ENCODE measurements around the gene APBB2.
"Not testable (repeated sequence)": the region's sequence is repeated elsewhere in the genome, so short reads cannot be mapped to it uniquely, and the experiment has no call there.

APBB2 gene

DNA sequence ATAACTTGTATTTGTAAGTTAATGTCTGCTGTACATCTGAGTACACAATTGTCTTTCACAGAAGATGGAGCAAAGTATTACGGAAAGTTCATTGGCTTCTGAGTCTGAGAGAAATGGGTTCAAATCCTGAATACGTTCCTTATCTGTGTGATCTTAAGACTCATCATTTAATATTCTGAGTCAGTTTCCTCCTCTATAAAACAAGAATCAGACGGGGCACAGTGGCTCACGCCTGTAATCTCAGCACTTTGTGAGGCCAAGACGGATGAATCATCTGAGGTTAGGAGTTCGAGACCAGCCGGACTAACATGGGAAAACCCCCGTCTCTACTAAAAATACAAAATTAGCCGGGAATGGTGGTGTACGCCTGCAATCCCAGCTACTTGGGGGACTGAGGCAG lies 57.8 kb downstream of the APBB2 start:
- no peak for DNase-seq (ENCODE audit: low spot score)

DNA sequence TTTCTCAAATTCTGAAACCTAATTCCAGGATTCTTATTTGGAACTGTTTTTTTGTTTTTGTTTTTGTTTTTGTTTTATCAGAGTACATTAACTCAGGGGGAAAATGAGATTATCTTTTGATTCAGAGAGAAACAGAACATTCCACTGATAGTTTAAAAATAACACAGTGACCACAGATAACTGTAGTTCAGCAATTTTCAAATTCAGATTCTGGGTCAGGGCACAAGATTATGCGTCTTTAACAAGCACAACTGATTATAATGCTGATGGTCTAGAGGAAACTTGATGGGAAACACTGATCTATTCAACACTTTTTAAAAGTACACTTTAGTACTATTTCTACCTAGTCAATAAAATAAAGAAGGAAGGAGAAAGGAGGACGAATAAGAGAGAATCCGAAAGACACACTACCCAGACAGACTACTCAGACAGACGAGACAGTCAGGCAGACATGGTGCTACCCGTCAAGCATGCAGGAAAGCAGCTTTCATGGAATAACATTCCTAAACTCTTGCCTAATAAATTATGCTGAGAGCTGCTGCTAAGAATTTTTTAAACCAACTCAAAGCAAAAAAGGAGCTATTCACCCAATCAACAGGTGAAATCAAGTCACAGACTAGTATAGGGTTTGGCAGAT lies 59.0 kb downstream of the APBB2 start:
- peak; percentile 70 for DNase-seq (ENCODE audit: low spot score)

DNA sequence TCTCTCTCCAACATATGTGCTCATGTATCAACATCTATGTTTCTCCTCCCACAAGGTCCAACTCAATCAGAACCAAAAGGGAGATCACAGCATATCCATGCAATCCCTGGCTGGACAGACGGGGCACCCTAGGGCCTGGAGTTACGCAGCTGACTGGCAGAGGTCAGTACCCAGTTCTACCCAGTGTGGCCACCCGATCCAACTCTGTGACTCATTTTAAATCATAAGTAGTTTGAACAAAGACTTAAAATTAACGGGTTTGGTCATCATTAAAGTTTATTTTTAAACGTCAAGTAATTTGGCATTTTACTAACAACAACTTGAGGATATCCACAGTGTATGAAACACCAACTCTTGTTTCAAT lies 59.5 kb downstream of the APBB2 start:
- DNase-seq (ENCODE audit: low spot score) = no peak

DNA sequence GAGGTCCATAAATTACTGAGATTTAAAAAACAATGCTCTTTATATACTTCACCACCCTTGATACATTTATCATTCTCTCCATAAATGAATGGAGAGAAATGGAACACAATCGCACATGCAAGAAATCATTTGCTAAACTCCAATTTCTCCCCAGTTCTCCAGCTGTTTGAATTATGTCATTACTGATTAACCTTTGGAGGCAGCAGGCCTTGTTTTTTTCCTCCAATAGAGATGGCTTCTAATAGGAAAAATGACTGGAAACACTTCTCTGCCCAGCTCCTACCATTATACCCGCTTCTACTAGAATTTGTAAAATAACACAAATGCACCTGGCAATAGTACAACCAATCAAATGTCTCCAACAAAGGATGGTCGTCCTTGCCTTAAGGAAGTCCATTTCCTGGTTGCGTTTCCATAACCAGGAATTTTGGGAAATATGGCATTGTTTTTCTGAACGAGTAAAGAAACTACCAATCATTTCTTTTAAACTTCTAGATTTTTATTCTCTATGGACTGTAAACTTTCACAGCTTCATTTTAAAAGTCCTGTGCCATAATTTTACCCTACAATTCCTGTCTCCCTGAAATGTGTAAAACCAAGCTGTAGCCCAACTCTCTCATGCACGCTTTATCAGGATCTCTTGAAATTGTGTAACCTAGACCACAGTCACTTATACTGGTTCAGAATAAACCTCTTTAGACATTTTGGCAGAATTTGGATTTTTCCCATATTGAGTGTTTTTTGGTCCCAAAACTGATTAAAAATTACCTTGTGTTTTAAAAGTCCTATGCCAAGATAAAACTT lies 60.1 kb downstream of the APBB2 start:
- DNase-seq (ENCODE audit: low spot score) = no peak

DNA sequence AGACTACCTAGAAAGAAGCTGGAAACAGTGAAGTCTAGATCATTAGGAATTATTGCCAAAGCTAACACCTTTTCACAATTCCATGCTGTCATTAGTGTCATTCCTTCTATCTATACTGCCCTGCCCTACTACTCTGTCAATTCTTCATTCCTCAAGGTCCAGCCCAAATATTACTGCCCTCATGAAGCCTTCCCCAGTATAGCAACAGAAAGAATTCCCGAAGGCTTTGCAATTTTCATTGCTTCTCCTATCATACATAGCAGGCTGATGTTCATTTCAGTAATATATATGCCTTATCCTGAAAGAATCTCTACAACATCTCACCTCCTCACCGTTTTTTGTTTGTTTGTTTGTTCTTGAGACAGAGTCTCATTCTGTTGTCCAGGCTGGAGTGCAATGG lies 63.9 kb downstream of the APBB2 start:
- no peak for DNase-seq (ENCODE audit: low spot score)

DNA sequence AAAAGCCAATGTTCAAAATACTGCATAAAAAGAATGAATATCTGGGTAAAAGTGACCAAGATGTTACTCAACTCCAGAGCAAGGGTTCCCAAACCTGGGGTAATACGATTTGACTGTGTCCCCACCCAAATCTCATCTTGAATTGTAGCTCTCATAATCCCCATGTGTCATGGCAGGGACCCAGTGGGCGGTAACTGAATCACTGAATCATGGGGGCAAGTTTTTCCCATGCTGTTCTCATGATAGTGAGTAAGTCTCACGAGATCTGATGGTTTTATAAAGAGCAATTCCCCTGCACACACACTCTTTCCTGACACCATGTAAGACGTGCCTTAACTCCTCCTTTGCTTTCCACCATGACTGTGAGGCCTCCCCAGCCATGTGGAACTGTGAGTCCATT lies 64.8 kb downstream of the APBB2 start:
- not testable (repeated sequence) for DNase-seq (ENCODE audit: low spot score)

DNA sequence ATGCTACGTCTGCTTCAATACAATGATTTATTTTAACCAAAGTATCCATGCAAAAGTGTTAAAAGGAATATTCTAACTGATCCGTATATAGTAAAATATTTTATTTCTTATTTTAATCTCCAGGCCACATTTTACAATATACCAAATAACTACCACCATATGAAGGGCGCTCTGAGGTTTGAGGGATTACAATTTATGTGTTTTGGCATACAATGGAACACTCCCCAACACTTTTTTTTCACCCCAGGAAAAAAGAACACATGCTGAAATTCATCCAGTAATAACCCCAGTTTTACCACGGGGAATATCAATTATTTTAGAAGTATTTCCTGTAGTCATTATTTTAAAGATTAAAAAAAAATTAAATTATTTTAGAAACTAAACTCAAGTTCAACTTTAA lies 65.4 kb downstream of the APBB2 start:
- DNase-seq (ENCODE audit: low spot score) = no peak

DNA sequence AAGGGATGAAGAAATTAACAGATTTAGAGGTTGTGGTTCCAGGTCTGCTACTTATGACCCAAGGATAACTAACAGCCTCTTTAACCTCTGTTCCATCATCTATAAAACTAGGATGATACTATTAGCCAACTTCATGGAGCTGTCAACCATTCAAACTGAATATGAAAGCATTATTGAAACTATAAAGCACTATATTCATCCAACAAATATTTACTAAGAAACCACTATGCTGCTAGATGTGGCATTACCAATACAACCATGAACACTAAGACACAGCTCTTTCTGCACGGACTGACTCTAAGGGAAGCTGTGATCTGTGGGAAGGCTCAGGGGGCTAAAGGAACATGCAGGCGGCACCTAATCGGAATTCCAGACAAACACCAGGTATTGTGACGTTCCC lies 66.0 kb downstream of the APBB2 start:
- DNase-seq (ENCODE audit: low spot score) = no peak

DNA sequence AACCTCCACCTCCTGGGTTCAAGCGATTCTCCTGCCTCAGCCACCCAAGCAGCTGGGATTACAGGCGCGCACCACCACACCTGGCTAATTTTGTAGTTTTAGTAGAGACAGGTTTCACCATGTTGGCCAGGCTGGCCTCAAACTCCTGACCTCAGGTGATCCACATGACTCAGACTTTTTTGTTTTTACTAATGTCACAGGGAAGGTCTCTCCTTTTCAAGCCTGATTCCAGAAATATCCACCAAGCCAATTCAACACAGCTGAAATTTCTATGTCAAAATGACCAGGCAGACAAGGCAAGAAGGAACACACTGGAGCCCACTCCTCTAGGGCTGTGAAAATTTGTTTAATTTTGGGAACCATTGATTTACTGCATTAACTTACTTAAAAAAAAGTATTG lies 66.8 kb downstream of the APBB2 start:
- not testable (repeated sequence) for DNase-seq (ENCODE audit: low spot score)

DNA sequence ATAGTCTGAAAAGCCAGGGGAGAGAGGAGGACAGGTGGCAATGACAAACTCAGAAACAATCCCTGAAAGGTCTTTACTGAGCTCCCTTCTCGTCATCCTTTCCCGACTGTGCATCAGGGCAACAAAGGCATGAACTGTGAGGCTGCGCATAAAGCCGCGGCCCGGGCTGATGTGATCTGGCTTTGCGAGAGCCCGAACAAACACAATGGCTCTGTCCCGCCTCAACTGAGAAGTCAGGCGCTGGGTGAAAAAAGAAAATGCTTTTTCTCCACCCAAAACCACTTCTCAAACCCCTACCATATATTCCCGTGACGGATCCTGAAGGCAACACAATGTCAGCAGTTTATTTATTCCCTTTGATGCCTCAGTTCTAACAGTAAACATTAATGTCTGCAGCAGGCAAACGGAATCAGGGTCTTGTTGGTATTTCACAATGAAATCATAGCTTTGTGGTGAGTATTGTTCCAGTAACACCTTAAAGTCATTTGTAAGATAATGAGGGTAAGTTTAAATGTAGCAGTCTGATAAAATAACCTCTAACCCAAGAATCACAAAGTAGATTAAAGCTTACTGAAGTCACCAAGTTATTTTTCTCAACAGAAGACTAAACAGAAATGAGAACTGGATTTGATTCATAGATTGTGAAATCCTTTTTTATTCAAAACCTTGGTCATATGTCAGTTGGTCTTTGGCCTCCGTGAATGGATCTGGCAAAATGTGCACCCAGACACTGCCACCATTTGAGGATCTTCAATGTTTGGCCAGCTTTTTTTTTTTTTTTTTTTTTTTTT lies 67.4 kb downstream of the APBB2 start:
- DNase-seq (ENCODE audit: low spot score) = peak; percentile 60

DNA sequence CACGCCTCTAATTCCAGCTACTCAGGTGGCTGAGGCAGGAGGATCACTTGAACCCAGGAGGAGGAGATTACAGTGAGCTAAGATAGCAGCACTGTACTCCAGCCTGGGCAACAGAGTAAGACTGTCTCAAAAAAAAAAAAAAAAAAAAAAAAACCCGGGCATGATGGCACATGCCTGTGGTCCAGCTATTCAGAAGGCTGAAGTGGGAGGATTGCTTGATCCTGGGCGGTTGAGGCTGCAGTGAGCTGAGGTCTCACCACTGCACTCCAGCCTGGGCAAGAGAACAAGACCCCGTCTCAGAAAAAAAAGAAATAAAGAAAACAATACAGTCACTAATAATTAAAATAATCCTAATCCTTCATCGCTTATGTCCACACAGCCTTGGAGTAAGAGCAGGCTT lies 68.1 kb downstream of the APBB2 start:
- DNase-seq (ENCODE audit: low spot score) = no peak

DNA sequence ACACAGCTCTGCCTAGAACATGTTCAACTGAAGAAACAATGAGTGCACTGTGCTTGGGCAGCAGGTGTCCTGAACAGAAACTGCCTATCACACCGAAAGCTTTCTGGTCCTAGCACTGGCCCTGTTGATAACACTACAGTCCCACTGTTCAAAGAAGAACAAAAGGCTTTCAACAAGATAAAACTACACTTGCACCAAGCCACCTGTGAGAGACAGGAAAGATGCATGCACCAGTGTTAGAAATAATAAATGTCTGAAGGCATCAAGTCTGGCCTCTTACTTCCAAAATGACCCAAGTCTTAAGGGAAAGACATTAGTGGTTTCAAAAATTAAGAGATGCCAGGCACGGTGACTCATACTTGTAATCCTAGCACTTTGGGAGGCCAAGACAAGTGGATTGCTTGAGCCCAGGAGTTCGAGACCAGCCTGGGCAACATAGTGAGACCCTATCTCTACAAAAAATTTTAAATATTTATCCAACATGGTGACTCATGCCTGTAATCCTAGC lies 68.7 kb downstream of the APBB2 start:
- DNase-seq (ENCODE audit: low spot score) = no peak

DNA sequence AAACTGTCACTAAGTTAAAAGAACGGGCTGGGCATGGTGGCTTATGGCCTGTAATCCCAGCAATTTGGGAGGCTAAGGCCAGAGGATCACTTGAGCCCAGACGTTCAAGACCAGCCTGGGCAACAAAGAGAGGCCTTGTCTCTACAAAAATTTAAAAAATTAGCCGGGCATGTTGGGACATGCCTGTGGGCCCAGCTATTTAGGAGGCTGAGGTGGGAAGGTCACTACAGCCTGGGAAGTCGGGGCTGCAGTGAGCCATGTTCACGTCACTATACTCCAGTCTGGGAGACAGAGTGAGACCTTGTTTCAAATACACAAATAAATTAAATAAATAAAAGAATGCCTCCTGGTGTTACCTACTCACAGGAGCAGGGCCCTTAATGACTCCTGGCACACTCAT lies 69.5 kb downstream of the APBB2 start:
- DNase-seq (ENCODE audit: low spot score) = no peak

DNA sequence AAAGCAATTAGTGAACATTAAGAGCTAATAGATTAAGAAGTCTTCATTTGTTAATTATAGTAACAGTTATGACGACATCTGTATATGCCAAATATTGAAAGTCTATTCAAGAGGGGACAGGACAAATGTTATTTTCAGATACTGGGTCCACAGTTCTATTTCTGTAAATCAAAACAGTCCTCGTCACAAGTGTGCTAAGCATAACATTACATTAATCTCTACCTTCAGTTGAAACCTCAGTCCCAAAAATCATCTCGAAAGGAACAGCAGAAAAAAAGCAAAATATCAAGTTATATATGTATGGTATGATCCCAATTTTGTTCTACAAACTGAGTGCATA lies 70.3 kb downstream of the APBB2 start:
- no peak for DNase-seq (ENCODE audit: low spot score)

DNA sequence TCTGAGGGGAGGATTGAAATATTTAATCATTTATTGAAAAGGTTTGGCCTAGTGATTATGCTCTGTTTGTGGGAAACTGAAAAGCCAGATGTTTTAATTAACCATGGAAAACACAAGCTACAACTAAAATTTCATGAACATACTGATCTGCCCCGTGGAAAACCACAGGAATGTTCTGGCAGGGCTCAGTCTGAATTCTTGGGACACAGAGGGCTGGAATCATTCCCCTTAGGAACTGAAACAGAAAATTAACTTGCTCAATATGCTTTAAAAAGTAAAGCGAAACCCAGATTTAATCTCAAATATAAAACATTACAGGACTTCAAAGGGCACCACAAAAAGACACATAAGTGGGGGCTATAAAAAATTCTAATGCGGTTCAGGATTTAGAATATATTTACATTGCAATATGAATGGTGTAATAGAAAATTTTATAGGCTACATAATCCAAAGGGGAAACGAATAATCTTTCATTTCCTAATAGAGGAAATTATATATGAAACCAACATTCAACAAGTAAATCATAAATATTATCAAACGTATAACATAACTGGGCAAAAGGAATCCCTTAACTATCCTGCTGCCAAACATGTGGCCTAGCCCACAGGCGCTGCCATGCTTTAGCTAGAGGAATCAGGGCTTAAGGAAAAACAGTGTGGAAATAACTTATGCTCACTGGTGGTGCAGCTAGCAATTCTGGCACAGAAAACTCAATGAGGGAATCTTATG lies 70.9 kb downstream of the APBB2 start:
- peak; percentile 86 for DNase-seq (ENCODE audit: low spot score)

DNA sequence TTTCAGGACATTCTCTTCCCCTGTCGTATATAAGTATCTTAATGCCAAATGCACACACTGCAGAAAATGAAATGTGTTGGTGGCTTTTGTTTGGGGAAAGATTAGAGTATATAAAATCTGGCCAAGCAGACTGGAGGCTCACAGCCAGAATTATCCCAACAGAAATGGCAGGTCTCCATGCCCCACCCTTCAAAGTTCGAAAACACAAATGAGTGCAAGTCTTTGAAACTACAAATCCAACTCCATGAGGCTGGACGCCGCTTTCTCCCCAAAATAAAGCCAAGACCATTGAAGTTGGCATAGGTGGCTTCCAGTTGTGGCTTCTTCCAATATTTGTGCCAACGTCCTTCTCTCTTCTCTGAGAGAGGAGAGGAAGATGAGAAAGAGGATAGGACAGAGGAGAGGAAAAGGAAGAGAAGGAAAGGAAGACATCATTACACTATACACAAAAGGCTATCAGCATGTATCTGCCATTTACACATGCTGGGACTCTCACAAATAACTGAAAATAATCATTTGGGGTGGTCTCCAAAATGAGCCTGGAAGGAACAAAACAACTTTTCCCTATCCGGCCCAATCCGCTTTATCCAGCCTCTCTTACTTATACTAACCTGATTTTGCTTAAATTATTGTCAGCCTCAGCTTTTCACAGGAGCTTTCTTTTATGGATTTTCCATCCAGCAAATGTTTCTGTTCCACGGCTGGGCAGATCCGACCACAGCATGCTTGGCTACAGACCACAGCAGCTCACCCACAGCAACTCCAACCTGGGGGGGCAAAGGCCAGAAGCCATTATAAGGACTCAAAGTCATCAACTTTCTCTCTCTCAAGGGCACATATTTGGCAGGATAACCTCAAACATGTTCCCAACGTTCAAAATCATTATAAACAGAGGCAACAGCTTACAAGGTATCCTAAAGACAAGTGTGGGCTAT lies 71.7 kb downstream of the APBB2 start:
- peak; percentile 56 for DNase-seq (ENCODE audit: low spot score)

DNA sequence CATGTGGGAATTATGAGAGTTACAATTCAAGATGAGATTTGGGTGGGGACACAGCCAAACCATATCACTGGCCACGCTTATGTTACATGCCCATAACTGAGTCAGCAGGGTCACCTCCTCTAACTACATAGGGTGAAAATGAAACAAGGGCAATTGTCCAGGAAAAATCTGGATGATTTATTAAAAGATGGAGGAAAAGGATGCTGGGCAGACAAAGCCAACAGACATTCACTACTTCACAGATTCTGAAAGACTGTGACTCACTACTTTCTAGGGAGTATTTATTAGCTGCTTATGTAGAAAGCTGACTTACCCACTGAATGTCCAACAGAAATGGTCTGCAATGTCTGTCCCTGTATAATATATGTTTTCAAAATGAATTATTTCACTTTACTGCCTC lies 72.4 kb downstream of the APBB2 start:
- peak; percentile 82 for DNase-seq (ENCODE audit: low spot score)

DNA sequence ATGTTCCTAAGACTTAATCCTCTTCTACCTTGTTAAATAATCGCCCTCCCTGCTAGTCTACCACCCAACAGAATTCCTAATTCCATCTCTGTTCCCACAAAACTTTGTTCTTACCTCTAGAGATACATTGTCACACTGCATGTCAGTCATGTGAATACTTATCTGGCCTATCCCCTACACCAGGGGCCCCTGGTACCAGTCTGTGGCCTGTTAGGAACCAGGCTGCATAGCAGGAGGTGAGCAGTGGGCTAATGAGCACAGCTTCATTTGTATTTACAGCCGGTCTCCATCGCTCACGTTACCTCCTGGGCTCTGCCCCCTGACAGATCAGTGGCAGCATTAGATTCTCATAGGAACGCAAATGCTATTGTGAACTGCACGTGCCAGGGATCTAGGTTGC lies 73.9 kb downstream of the APBB2 start:
- DNase-seq (ENCODE audit: low spot score) = no peak

DNA sequence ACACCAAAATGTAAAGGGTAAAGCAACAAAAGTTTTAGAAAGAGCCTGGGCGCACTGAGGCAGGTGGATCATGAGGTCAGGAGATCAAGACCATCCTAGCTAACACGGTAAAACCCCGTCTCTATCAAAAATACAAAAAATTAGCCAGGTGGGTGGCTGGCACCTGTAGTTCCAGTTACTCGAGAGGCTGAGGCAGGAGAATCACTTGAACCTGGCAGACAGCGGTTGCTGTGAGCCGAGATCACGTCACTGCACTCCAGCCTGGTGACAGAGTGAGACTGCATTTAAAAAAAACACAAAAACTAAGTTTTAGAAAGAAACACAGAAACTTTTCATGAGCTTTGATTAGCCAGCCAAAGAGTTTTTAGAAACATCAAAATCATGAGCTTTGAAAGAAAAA lies 76.5 kb downstream of the APBB2 start:
- DNase-seq (ENCODE audit: low spot score) = no peak

DNA sequence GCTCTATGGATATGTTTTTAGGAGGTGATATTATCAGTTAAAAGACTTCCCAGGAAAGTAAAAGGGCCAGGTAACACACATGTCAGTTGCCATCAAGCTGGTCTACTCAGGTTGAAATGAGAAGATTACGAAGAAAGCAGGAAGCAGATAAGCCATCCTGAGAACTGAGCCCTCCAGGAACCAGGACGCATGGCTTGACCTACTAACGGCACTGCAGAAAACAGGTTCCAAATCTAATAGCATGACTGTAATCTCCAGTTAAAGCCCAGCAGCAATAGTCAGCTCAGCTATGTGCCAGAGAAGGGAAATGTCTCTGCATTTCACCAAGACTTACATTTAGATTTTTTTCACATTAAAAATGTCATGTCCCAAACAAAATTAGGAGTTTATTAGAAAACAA lies 77.9 kb downstream of the APBB2 start:
- no peak for DNase-seq (ENCODE audit: low spot score)

DNA sequence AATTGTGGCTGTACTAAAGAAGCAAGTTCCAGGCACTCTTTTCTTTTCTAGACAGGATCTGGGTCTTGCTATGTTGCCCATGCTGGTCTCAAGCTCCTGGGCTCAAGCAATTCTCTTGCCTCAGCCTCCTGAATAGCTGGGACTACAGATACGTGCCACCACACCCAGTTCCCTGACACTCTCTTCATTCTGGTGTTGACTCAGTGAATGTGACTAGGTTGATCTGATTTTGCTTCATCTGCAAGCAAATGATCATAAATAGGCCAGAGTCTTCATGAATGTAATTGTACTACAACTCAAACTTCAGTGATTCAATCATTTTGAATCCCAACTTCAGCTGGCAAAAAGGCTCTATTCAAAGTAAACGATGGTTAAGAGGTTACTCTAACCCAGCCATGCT lies 78.5 kb downstream of the APBB2 start:
- DNase-seq (ENCODE audit: low spot score) = no peak
